Activated CD4-positive, alpha-beta T cell treated with anti-CD3 and anti-CD28 coated beads, Interleukin-2, Interleukin-4, amounts not matched to agents 100 ng/mL and 50 ng/mL, durations not matched to agents 16 hours and 8 hours (primary cell): ENCODE data around the gene ELF2.
"Not testable (repeated sequence)": the region's sequence is repeated elsewhere in the genome, so short reads cannot be mapped to it uniquely, and the experiment has no call there.

Source experiments
- DNase-seq: peaks from one replicate; pipeline ENCODE4 v3.0.0-alpha.2; 2020; ENCODE audit warnings: low spot score

The ELF2 gene

GRCh38 chr4:139077567-139078355 lies 99.3 kb downstream of the ELF2 start:
- DNase-seq, result no peak

- no peak for DNase-seq
Observed at GRCh38 chr4:139076016-139076744, 100.8 kb downstream of the ELF2 start.

GRCh38 chr4:139060591-139060990 lies 116.4 kb downstream of the ELF2 start:
- DNase-seq, result no peak

- not testable (repeated sequence) for DNase-seq
Observed at GRCh38 chr4:139059026-139059425, 118.0 kb downstream of the ELF2 start.

GRCh38 chr4:139054791-139055505 lies 122.1 kb downstream of the ELF2 start:
- DNase-seq, result no peak

GRCh38 chr4:139053909-139054308 lies 123.1 kb downstream of the ELF2 start:
- no peak for DNase-seq

- DNase-seq, result no peak
Observed at GRCh38 chr4:139050446-139050845, 126.6 kb downstream of the ELF2 start.

GRCh38 chr4:139048026-139048425 lies 129.0 kb downstream of the ELF2 start:
- DNase-seq, result no peak

GRCh38 chr4:139044291-139044690 lies 132.7 kb downstream of the ELF2 start:
- DNase-seq, result no peak

- no peak for DNase-seq
Observed at GRCh38 chr4:139042981-139043460, 134.0 kb downstream of the ELF2 start.

- no peak for DNase-seq
Observed at GRCh38 chr4:139038874-139039443, 138.1 kb downstream of the ELF2 start.

GRCh38 chr4:139036885-139037284 lies 140.1 kb downstream of the ELF2 start:
- no peak for DNase-seq

GRCh38 chr4:139035650-139036049 lies 141.4 kb downstream of the ELF2 start:
- DNase-seq, result no peak

- peak; percentile 70 for DNase-seq
Observed at GRCh38 chr4:139030614-139031235, 146.3 kb downstream of the ELF2 start.

GRCh38 chr4:139029866-139030363 lies 147.1 kb downstream of the ELF2 start:
- not testable (repeated sequence) for DNase-seq

GRCh38 chr4:139028191-139028661 lies 148.8 kb downstream of the ELF2 start:
- DNase-seq, result no peak

GRCh38 chr4:139027776-139028175 lies 149.2 kb downstream of the ELF2 start:
- DNase-seq, result no peak

GRCh38 chr4:139025841-139026240 lies 151.2 kb downstream of the ELF2 start:
- no peak for DNase-seq

GRCh38 chr4:139024686-139025085 lies 152.3 kb downstream of the ELF2 start:
- no peak for DNase-seq

GRCh38 chr4:139022835-139023234 lies 154.2 kb downstream of the ELF2 start:
- no peak for DNase-seq

- DNase-seq, result not testable (repeated sequence)
Observed at GRCh38 chr4:139021071-139021470, 155.9 kb downstream of the ELF2 start.
